GM23338 (cell line): ENCODE data around the gene CYP2A7.

ENCODE experiments used
- EZH2 ChIP-seq: fragments of 200-600 bp; sonication (generic); IDR thresholded peaks from one replicate; pipeline ENCODE4 v1.8.0; 2017; ENCODE audit warnings: antibody characterized with exemption, mild to moderate bottlenecking, low read depth; ENCODE audit not compliant: unreplicated experiment
- EZH2phosphoT487 ChIP-seq: fragments of 200-600 bp; sonication (generic); IDR thresholded peaks from one replicate; pipeline ENCODE4 v1.8.1; 2018; ENCODE audit warnings: antibody characterized with exemption; ENCODE audit not compliant: unreplicated experiment
- JUNB ChIP-seq: IDR thresholded peaks from one replicate; pipeline ENCODE4 v1.6.1; 2016; ENCODE audit warnings: antibody characterized with exemption; ENCODE audit not compliant: unreplicated experiment
- NANOG ChIP-seq: IDR thresholded peaks from 2 replicates; pipeline ENCODE4 v1.6.1; 2016; ENCODE audit warnings: antibody characterized with exemption, borderline replicate concordance
- POLR2AphosphoS5 ChIP-seq: IDR thresholded peaks from 2 replicates; pipeline ENCODE4 v1.6.1; 2016; ENCODE audit warnings: antibody characterized with exemption, low read depth
- ZNF114 ChIP-seq: fragments of 250-450 bp; sonication (Bioruptor Pico); IDR thresholded peaks from 2 replicates; pipeline ENCODE4 v1.5.0; 2020; ENCODE audit warnings: mild to moderate bottlenecking, moderate library complexity
- TF ChIP-seq, protein P1 (sequence below), 2 experiments: fragments of 200-600 bp in 1 of 2; sonication (generic) in 1 of 2; conservative IDR thresholded peaks; 2 replicates each; pipeline versions ENCODE4 v1.5.1 to v1.6.1; 2016 to 2017; ENCODE audit warnings: antibody characterized with exemption in 2 of 2, low read depth in 2 of 2, mild to moderate bottlenecking in 2 of 2, moderate library complexity in 1 of 2
- TF ChIP-seq, protein P2 (sequence below): IDR thresholded peaks from one replicate; pipeline ENCODE4 v1.6.1; 2018; ENCODE audit warnings: antibody characterized with exemption; ENCODE audit not compliant: unreplicated experiment
- TF ChIP-seq, protein P3 (sequence below): fragments of 250-450 bp; sonication (Bioruptor Pico); IDR thresholded peaks from 2 replicates; pipeline ENCODE4 v1.5.0; 2020; ENCODE audit warnings: mild to moderate bottlenecking, moderate library complexity
- TF ChIP-seq, protein P4 (sequence below): IDR thresholded peaks from 2 replicates; pipeline ENCODE4 v1.6.1; 2016; ENCODE audit warnings: antibody characterized with exemption

DNA sequence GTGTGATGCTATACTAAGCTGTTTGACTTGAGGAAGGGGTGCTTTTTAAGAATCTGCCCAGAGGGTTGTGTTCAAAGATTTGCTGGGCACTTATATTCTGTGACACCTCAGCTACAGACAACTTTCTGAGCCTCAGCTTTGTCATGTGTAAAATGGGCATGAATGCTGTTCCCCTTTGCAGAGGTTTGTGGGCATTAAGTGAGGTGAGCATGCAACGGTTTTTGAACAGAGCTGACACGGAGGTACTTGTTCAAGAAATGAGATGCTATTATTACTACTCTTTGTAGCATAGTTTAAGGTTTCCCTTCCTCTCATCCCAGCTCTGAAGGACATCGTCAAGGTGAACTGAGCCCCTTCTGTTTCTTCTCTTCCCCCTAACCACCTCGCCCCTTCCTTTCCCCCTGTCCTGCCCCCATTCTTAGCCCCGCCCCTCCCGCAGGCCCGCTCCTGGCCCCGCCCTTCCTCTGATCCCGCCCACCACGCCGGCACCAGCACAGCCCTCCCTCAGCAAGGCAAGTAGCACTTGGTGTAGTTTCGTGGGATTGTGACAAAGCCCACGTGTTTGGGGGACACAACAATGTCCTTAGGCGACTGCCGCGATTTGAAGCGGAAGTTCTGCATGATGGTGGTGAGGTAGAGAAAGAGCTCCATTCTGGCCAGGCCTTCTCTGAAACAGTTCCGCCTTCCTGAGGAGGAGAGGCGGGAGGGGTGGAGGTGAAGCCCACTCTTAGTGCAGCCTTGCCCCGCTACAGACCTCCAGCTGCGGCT, 26.1 kb upstream of the CYP2A7 start:
- no peak for TF ChIP-seq EZH2phosphoT487
- TF ChIP-seq, protein P1, sequence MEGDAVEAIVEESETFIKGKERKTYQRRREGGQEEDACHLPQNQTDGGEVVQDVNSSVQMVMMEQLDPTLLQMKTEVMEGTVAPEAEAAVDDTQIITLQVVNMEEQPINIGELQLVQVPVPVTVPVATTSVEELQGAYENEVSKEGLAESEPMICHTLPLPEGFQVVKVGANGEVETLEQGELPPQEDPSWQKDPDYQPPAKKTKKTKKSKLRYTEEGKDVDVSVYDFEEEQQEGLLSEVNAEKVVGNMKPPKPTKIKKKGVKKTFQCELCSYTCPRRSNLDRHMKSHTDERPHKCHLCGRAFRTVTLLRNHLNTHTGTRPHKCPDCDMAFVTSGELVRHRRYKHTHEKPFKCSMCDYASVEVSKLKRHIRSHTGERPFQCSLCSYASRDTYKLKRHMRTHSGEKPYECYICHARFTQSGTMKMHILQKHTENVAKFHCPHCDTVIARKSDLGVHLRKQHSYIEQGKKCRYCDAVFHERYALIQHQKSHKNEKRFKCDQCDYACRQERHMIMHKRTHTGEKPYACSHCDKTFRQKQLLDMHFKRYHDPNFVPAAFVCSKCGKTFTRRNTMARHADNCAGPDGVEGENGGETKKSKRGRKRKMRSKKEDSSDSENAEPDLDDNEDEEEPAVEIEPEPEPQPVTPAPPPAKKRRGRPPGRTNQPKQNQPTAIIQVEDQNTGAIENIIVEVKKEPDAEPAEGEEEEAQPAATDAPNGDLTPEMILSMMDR (conservative IDR thresholded peaks at IDR 0.05; ENCODE audit: low read depth in 2 of 2): no peak
- no peak for TF ChIP-seq NANOG
- peak; percentile 71 for TF ChIP-seq POLR2AphosphoS5
- TF ChIP-seq, protein P2, sequence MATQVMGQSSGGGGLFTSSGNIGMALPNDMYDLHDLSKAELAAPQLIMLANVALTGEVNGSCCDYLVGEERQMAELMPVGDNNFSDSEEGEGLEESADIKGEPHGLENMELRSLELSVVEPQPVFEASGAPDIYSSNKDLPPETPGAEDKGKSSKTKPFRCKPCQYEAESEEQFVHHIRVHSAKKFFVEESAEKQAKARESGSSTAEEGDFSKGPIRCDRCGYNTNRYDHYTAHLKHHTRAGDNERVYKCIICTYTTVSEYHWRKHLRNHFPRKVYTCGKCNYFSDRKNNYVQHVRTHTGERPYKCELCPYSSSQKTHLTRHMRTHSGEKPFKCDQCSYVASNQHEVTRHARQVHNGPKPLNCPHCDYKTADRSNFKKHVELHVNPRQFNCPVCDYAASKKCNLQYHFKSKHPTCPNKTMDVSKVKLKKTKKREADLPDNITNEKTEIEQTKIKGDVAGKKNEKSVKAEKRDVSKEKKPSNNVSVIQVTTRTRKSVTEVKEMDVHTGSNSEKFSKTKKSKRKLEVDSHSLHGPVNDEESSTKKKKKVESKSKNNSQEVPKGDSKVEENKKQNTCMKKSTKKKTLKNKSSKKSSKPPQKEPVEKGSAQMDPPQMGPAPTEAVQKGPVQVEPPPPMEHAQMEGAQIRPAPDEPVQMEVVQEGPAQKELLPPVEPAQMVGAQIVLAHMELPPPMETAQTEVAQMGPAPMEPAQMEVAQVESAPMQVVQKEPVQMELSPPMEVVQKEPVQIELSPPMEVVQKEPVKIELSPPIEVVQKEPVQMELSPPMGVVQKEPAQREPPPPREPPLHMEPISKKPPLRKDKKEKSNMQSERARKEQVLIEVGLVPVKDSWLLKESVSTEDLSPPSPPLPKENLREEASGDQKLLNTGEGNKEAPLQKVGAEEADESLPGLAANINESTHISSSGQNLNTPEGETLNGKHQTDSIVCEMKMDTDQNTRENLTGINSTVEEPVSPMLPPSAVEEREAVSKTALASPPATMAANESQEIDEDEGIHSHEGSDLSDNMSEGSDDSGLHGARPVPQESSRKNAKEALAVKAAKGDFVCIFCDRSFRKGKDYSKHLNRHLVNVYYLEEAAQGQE: no peak
- TF ChIP-seq JUNB: no peak
- TF ChIP-seq ZNF114: no peak
- TF ChIP-seq EZH2: no peak
- TF ChIP-seq, protein P3, sequence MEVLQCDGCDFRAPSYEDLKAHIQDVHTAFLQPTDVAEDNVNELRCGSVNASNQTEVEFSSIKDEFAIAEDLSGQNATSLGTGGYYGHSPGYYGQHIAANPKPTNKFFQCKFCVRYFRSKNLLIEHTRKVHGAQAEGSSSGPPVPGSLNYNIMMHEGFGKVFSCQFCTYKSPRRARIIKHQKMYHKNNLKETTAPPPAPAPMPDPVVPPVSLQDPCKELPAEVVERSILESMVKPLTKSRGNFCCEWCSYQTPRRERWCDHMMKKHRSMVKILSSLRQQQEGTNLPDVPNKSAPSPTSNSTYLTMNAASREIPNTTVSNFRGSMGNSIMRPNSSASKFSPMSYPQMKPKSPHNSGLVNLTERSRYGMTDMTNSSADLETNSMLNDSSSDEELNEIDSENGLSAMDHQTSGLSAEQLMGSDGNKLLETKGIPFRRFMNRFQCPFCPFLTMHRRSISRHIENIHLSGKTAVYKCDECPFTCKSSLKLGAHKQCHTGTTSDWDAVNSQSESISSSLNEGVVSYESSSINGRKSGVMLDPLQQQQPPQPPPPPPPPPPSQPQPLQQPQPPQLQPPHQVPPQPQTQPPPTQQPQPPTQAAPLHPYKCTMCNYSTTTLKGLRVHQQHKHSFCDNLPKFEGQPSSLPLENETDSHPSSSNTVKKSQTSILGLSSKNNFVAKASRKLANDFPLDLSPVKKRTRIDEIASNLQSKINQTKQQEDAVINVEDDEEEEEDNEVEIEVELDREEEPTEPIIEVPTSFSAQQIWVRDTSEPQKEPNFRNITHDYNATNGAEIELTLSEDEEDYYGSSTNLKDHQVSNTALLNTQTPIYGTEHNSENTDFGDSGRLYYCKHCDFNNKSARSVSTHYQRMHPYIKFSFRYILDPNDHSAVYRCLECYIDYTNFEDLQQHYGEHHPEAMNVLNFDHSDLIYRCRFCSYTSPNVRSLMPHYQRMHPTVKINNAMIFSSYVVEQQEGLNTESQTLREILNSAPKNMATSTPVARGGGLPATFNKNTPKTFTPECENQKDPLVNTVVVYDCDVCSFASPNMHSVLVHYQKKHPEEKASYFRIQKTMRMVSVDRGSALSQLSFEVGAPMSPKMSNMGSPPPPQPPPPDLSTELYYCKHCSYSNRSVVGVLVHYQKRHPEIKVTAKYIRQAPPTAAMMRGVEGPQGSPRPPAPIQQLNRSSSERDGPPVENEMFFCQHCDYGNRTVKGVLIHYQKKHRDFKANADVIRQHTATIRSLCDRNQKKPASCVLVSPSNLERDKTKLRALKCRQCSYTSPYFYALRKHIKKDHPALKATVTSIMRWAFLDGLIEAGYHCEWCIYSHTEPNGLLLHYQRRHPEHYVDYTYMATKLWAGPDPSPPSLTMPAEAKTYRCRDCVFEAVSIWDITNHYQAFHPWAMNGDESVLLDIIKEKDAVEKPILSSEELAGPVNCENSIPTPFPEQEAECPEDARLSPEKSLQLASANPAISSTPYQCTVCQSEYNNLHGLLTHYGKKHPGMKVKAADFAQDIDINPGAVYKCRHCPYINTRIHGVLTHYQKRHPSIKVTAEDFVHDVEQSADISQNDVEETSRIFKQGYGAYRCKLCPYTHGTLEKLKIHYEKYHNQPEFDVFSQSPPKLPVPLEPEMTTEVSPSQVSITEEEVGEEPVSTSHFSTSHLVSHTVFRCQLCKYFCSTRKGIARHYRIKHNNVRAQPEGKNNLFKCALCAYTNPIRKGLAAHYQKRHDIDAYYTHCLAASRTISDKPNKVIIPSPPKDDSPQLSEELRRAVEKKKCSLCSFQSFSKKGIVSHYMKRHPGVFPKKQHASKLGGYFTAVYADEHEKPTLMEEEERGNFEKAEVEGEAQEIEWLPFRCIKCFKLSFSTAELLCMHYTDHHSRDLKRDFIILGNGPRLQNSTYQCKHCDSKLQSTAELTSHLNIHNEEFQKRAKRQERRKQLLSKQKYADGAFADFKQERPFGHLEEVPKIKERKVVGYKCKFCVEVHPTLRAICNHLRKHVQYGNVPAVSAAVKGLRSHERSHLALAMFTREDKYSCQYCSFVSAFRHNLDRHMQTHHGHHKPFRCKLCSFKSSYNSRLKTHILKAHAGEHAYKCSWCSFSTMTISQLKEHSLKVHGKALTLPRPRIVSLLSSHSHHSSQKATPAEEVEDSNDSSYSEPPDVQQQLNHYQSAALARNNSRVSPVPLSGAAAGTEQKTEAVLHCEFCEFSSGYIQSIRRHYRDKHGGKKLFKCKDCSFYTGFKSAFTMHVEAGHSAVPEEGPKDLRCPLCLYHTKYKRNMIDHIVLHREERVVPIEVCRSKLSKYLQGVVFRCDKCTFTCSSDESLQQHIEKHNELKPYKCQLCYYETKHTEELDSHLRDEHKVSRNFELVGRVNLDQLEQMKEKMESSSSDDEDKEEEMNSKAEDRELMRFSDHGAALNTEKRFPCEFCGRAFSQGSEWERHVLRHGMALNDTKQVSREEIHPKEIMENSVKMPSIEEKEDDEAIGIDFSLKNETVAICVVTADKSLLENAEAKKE: no peak
- TF ChIP-seq, protein P4, sequence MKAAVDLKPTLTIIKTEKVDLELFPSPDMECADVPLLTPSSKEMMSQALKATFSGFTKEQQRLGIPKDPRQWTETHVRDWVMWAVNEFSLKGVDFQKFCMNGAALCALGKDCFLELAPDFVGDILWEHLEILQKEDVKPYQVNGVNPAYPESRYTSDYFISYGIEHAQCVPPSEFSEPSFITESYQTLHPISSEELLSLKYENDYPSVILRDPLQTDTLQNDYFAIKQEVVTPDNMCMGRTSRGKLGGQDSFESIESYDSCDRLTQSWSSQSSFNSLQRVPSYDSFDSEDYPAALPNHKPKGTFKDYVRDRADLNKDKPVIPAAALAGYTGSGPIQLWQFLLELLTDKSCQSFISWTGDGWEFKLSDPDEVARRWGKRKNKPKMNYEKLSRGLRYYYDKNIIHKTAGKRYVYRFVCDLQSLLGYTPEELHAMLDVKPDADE: no peak
